ENCODE results near the gene GPR132.
A peak's percentile ranks its signal among the peaks of the same experiment; 100 is the strongest.
"Not testable (repeated sequence)": the region's sequence is repeated elsewhere in the genome, so short reads cannot be mapped to it uniquely, and the experiment has no call there.

Gene GPR132

GRCh38 chr14:105091054-105091516 lies 25.9 kb upstream of the GPR132 start:
- DNase-seq = no peak

- peak; percentile 91 for DNase-seq
Measured at GRCh38 chr14:105090493-105091053, 25.3 kb upstream of the GPR132 start.

- no peak for DNase-seq
Measured at GRCh38 chr14:105089746-105090492, 24.7 kb upstream of the GPR132 start.

DNA sequence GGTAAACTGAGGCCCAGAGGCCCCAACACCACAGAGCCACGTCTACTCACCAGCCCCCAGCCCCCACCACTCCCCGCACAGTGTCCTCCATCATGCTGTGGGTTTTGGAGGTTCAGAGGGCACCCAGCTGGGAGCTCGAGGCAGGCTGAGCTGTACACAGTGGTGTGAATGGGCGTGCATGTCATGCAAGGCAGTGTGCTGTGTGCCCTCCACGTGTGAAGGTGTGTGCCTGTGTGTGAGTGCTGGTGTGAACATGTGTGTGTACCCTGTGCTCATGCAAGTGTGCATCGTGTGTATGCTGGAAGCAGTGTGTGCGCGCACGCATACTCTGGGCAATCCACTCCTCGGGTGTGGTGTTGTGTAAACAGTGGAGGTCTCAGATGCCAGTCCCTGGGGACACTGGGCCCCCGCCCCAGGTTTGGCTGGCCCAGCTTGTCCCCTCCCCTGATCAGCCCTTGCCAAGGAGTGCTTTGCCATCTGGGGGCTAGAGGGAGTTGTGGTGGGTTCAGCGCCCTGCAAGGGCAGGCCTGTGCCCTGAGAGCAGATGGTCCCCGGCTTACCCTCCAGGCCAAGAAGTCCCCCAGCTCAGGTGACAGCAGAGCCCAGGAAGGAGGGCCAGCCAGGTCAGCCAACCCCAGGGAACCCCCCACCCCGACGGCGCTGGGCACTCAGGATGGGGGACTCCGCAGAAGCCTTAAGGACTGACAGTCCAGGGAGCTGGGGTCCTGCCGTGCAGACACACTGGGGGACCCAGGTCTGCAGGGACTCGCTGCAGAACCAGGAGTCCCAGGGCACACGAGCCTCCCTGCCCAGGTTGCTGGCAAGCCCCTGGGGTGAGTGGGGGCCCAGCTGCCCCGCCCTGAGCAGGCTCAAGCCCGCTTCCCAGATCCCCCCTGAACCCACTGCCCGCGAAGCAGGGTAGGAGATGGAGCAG lies 23.8 kb upstream of the GPR132 start:
- no peak for DNase-seq

- DNase-seq = no peak
Measured at GRCh38 chr14:105087963-105088811, 23.0 kb upstream of the GPR132 start.

GRCh38 chr14:105087308-105087962 lies 22.2 kb upstream of the GPR132 start:
- DNase-seq = peak; percentile 51

DNA sequence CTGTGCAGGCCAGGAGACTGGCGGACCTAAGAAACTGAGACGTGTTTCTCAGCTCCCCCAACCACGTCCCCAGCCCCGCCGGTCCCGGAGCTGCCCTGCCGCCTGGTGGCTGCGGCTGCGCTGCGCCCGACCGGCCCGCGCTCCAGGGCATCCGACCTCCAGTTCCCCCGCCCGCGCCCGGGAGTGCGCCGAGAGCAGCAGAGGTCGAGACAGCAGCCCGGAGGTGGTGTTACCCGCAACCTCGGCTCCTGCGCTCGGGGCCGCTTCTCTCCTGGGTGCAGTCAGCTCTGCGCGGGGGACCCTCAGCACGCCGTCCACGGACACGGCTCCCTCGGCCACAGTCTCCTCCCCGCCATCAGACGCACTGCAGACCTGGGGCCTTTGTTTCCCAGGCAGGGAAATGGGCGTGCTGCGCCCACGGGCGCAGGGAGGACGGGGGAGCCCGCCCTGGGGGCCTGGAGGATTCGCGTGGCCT lies 21.6 kb upstream of the GPR132 start:
- DNase-seq = peak; percentile 84

- no peak for DNase-seq
Measured at GRCh38 chr14:105085766-105086165, 20.5 kb upstream of the GPR132 start.

GRCh38 chr14:105084741-105085571 lies 19.7 kb upstream of the GPR132 start:
- DNase-seq = no peak

DNA sequence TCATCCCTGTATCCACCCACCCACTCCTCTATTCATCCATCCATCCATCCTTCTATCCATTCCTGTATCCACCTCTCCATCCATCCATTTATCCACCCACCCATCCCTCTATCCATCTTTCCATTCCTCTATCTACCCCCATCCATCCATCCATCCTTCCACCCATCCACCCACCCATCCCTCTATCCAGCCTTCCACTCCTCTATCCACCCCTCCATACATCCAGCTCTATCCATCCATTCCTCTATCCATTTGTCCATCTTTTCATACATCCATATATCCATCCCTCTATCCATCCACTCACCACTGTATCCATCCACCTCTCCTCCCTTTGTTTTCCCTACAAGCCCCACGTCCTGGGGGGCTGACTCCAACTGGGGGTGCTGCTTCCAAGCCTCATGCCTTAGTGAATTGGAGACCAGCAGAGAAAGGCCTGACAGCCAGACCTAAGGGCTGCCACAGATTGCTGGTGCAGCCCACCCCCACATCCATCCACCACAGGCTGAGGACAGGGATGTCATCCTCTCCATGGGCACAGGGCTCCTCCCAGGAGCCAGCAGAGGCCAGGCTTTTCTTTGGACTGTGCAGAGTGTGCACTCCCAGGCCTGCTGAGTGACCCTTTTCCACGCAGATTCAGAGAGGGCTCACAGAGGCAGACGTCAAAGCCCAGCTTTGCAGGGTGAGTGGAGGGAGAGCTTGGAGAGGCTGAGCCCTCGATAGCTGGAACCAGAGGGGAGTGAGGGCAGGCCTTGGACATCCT lies 18.9 kb upstream of the GPR132 start:
- no peak for DNase-seq

DNA sequence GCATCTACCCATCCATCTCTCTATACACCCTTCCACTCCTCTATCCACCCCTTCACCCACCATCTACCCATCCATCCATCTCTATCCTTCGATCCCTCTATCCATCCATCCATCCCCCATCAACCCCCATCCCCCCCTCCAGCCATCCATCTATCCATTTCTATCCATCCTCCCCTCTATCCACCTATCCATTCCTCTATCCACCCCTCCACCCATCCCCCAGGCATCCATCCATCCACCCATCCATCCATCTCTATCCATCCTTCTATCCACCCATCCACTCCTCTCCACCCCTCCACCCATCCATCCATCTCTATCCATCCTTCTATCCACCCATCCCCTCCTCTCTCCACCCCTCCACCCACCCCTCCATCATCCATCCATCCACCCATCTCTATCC lies 17.5 kb upstream of the GPR132 start:
- DNase-seq = no peak

GRCh38 chr14:105081473-105081872 lies 16.2 kb upstream of the GPR132 start:
- not testable (repeated sequence) for DNase-seq

- no peak for DNase-seq
Measured at GRCh38 chr14:105080161-105080560, 14.9 kb upstream of the GPR132 start.

GRCh38 chr14:105078294-105078693 lies 13.1 kb upstream of the GPR132 start:
- no peak for DNase-seq

GRCh38 chr14:105077649-105077995 lies 12.4 kb upstream of the GPR132 start:
- no peak for DNase-seq

GRCh38 chr14:105076805-105077648 lies 11.8 kb upstream of the GPR132 start:
- DNase-seq = no peak

DNA sequence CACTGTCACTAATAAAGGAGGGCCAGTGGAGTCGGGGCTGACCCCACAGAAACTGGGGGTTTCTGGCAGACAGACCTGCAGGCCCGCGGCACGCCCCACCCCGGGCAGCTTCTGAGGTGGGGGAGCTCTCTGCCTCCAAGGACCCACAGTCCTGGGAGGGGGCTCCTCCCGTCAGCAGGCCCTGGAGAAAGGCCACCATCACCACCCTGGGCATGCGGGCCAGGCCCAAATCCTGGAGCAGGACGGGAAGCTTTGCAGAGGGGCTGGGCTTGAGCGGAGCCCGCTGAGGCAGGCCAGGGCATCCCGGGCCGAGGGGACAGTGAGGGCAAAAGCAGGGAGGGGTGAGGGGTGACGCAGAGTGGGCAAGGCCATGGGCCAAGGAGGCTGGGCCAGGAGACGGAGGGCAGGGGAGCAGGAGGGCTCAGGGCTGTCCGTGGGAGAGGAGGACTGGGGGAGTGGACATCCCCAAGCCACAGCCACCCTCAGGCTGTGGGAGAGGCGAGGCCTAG lies 11.1 kb upstream of the GPR132 start:
- no peak for DNase-seq

- no peak for DNase-seq
Measured at GRCh38 chr14:105075379-105076295, 10.4 kb upstream of the GPR132 start.

Measured in activated CD4-positive, CD25-positive, alpha-beta regulatory T cell treated with anti-CD3 and anti-CD28 coated beads, Interleukin-2, amount 50 U/mL, for 72 hours (primary cell).